ENCODE results near the gene PLCH1.

- no peak for TF ChIP-seq CTCF (IDR thresholded peaks at IDR 0.05)
- no peak for TF ChIP-seq POLR2A (IDR thresholded peaks at IDR 0.05)
Measured at GRCh38 chr3:155428563-155428962, 316.3 kb downstream of the PLCH1 start.
